HG02759 (cell line): ENCODE measurements around the gene CDH4.
"Not testable (repeated sequence)": the region's sequence is repeated elsewhere in the genome, so short reads cannot be mapped to it uniquely, and the experiment has no call there.

Source experiments
- ATAC-seq: cut with Tn5 transposase; IDR thresholded peaks from one replicate; pipeline ENCODE4 v1.9.1; 2021; ENCODE audit warnings: mild to moderate bottlenecking, moderate library complexity; ENCODE audit not compliant: unreplicated experiment

CDH4 gene

GRCh38 chr20:61845233-61845671 lies 593.2 kb downstream of the CDH4 start:
- no peak for ATAC-seq

- ATAC-seq, result no peak
Observed at GRCh38 chr20:61846074-61846473, 594.0 kb downstream of the CDH4 start.

GRCh38 chr20:61846741-61847419 lies 594.8 kb downstream of the CDH4 start:
- ATAC-seq, result no peak

- ATAC-seq, result no peak
Observed at GRCh38 chr20:61847420-61847748, 595.3 kb downstream of the CDH4 start.

GRCh38 chr20:61847986-61848385 lies 595.9 kb downstream of the CDH4 start:
- ATAC-seq, result no peak

- no peak for ATAC-seq
Observed at GRCh38 chr20:61848851-61849250, 596.8 kb downstream of the CDH4 start.

GRCh38 chr20:61849376-61849775 lies 597.3 kb downstream of the CDH4 start:
- no peak for ATAC-seq

GRCh38 chr20:61849822-61850221 lies 597.8 kb downstream of the CDH4 start:
- no peak for ATAC-seq

GRCh38 chr20:61850457-61850856 lies 598.4 kb downstream of the CDH4 start:
- no peak for ATAC-seq

GRCh38 chr20:61850926-61851900 lies 599.2 kb downstream of the CDH4 start:
- no peak for ATAC-seq

GRCh38 chr20:61852268-61853072 lies 600.4 kb downstream of the CDH4 start:
- no peak for ATAC-seq

- no peak for ATAC-seq
Observed at GRCh38 chr20:61853073-61854005, 601.3 kb downstream of the CDH4 start.

GRCh38 chr20:61854538-61854937 lies 602.5 kb downstream of the CDH4 start:
- ATAC-seq, result not testable (repeated sequence)

GRCh38 chr20:61855286-61855685 lies 603.2 kb downstream of the CDH4 start:
- ATAC-seq, result no peak

GRCh38 chr20:61856626-61857413 lies 604.8 kb downstream of the CDH4 start:
- no peak for ATAC-seq

- no peak for ATAC-seq
Observed at GRCh38 chr20:61857414-61857775, 605.3 kb downstream of the CDH4 start.

GRCh38 chr20:61857884-61858283 lies 605.8 kb downstream of the CDH4 start:
- ATAC-seq, result no peak

- no peak for ATAC-seq
Observed at GRCh38 chr20:61859767-61860166, 607.7 kb downstream of the CDH4 start.

- no peak for ATAC-seq
Observed at GRCh38 chr20:61860260-61860987, 608.4 kb downstream of the CDH4 start.
